Mesendoderm (in vitro differentiated cells): ENCODE results near the gene PDGFRB.
A peak's percentile ranks its signal among the peaks of the same experiment; 100 is the strongest.

ENCODE experiments used
- DNase-seq: peaks from one replicate; pipeline ENCODE4 v3.0.0; 2013
- H2AK5ac ChIP-seq: 2 replicates; pipeline ENCODE4 v1.6.1; 2013; ENCODE audit warnings: low read length, inconsistent platforms
- H2BK120ac ChIP-seq: 2 replicates; pipeline ENCODE4 v1.6.1; 2013; ENCODE audit warnings: low read depth, mild to moderate bottlenecking, low read length, moderate library complexity, mixed read lengths
- H2BK15ac ChIP-seq: replicated peaks from 2 replicates; pipeline ENCODE4 v1.6.1; 2013; ENCODE audit warnings: low read depth, mild to moderate bottlenecking, moderate library complexity
- H2BK5ac ChIP-seq: 2 replicates; pipeline ENCODE4 v1.6.1; 2013; ENCODE audit warnings: low read length, inconsistent platforms
- H3K18ac ChIP-seq: 2 replicates; pipeline ENCODE4 v1.6.1; 2013; ENCODE audit warnings: mild to moderate bottlenecking, low read length, mixed read lengths
- H3K23ac ChIP-seq: one replicate; pipeline ENCODE4 v1.6.1; 2013; ENCODE audit warnings: low read length
- H3K27ac ChIP-seq: 2 replicates; pipeline ENCODE4 v1.5.1; 2013; ENCODE audit warnings: low read depth, mild to moderate bottlenecking, inconsistent platforms, low read length, moderate library complexity
- H3K27me3 ChIP-seq: 2 replicates; pipeline ENCODE4 v1.6.1; 2013; ENCODE audit warnings: low read length, control low read depth, mild to moderate bottlenecking, inconsistent platforms; ENCODE audit not compliant: insufficient read depth, poor library complexity
- H3K36me3 ChIP-seq: 2 replicates; pipeline ENCODE4 v1.6.1; 2013; ENCODE audit warnings: low read length, inconsistent platforms; ENCODE audit not compliant: control insufficient read depth, insufficient read depth
- H3K4ac ChIP-seq: one replicate; pipeline ENCODE4 v1.6.1; 2013; ENCODE audit warnings: low read depth, mild to moderate bottlenecking, low read length, moderate library complexity
- H3K4me1 ChIP-seq: 2 replicates; pipeline ENCODE4 v1.6.1; 2013; ENCODE audit warnings: low read depth, low read length, inconsistent platforms; ENCODE audit not compliant: control insufficient read depth
- H3K4me2 ChIP-seq: 2 replicates; pipeline ENCODE4 v1.6.1; 2013; ENCODE audit warnings: low read length
- H3K4me3 ChIP-seq: 2 replicates; pipeline ENCODE4 v1.5.1; 2013; ENCODE audit warnings: mild to moderate bottlenecking, low read length
- H3K56ac ChIP-seq: one replicate; pipeline ENCODE4 v1.6.1; 2013; ENCODE audit warnings: low read length
- H3K79me1 ChIP-seq: 2 replicates; pipeline ENCODE4 v1.6.1; 2013; ENCODE audit warnings: low read length, inconsistent platforms
- H3K79me2 ChIP-seq: 2 replicates; pipeline ENCODE4 v1.6.1; 2013; ENCODE audit warnings: mild to moderate bottlenecking, low read length; ENCODE audit not compliant: control insufficient read depth, insufficient read depth
- H3K9ac ChIP-seq: 2 replicates; pipeline ENCODE4 v1.6.1; 2013; ENCODE audit warnings: low read length, inconsistent platforms
- H4K5ac ChIP-seq: one replicate; pipeline ENCODE4 v1.6.1; 2013; ENCODE audit warnings: low read length
- H4K8ac ChIP-seq: one replicate; pipeline ENCODE4 v1.6.1; 2013; ENCODE audit warnings: low read depth, mild to moderate bottlenecking, control low read depth, low read length, moderate library complexity
- WGBS: extraction: QIAGEN DNeasy Blood & Tissue Kit; methylation state at CpG from one replicate; pipeline ENCODE4 v1.1.7; 2013; ENCODE audit warnings: low lambda C conversion rate, missing lambda C conversion rate; ENCODE audit not compliant: insufficient coverage; ENCODE audit errors: extremely low coverage; 5-methylcytosine and 5-hydroxymethylcytosine counted together

Gene PDGFRB

GRCh38 chr5:150184990-150185912 lies 29.6 kb upstream of the PDGFRB start:
- Histone ChIP-seq H3K79me2 (no peaks in the 10 kb centered on the region), H3K79me1 (no peaks in the 10 kb centered on the region), H3K27me3 (peaks cover 15% of the 10 kb centered on the region), H3K27ac (no peak overlapping the region), H3K23ac (no peak overlapping the region), H3K18ac (no peak overlapping the region), H3K4ac (no peak overlapping the region), H2AK5ac (no peak overlapping the region), H3K4me2 (no peak overlapping the region), H3K9ac (no peak overlapping the region), H2BK5ac (no peak overlapping the region), H4K5ac (no peak overlapping the region), H3K4me3 (no peak overlapping the region), H3K36me3 (no peaks in the 10 kb centered on the region), H3K4me1 (peaks cover 9% of the 10 kb centered on the region), H2BK120ac (no peak overlapping the region), H3K56ac (no peak overlapping the region), H2BK15ac (no peak overlapping the region), H4K8ac (no peak overlapping the region)
- no CpG with 5 or more reads among the region's 12 CpGs for WGBS
- DNase-seq: peak; percentile 24

- no peak overlapping the region for H3K23ac ChIP-seq
Measured at GRCh38 chr5:150184006-150184405, 28.4 kb upstream of the PDGFRB start.

GRCh38 chr5:150183436-150183835 lies 27.8 kb upstream of the PDGFRB start:
- Histone ChIP-seq H2BK120ac (no peak overlapping the region), H4K5ac (no peak overlapping the region), H2AK5ac (no peak overlapping the region), H4K8ac (no peak overlapping the region), H3K4me2 (no peak overlapping the region), H3K23ac (no peak overlapping the region), H3K79me1 (no peaks in the 10 kb centered on the region), H2BK5ac (no peak overlapping the region), H2BK15ac (no peak overlapping the region), H3K18ac (no peak overlapping the region), H3K4ac (no peak overlapping the region), H3K56ac (no peak overlapping the region), H3K79me2 (no peaks in the 10 kb centered on the region), H3K27ac (no peak overlapping the region), H3K4me1 (peaks cover 9% of the 10 kb centered on the region), H3K9ac (no peak overlapping the region), H3K4me3 (no peak overlapping the region), H3K27me3 (no peaks in the 10 kb centered on the region), H3K36me3 (no peaks in the 10 kb centered on the region)
- no peak for DNase-seq
- WGBS: no CpG with 5 or more reads among the region's 12 CpGs

More at GRCh38 chr5:150184006-150184405, 28.4 kb upstream of the PDGFRB start:
- peaks cover 9% of the 10 kb centered on the region for H3K4me1 ChIP-seq
- no peaks in the 10 kb centered on the region for H3K36me3 ChIP-seq
- H3K9ac ChIP-seq: no peak overlapping the region
- no peak for DNase-seq
- WGBS: no CpG with 5 or more reads among the region's 2 CpGs
- H3K56ac ChIP-seq: no peak overlapping the region
- H4K8ac ChIP-seq: no peak overlapping the region
- no peak overlapping the region for H2AK5ac ChIP-seq
- H3K79me1 ChIP-seq: no peaks in the 10 kb centered on the region
- H3K4me3 ChIP-seq: no peak overlapping the region
- H3K4ac ChIP-seq: no peak overlapping the region
- H3K27me3 ChIP-seq: peaks cover 2% of the 10 kb centered on the region
- no peak overlapping the region for H2BK15ac ChIP-seq
- no peak overlapping the region for H3K4me2 ChIP-seq
- no peak overlapping the region for H2BK5ac ChIP-seq
- H3K79me2 ChIP-seq: no peaks in the 10 kb centered on the region
- H2BK120ac ChIP-seq: no peak overlapping the region
- H3K27ac ChIP-seq: no peak overlapping the region
- H4K5ac ChIP-seq: no peak overlapping the region
- H3K18ac ChIP-seq: no peak overlapping the region

GRCh38 chr5:150182774-150183173 lies 27.1 kb upstream of the PDGFRB start:
- no peak overlapping the region for H2AK5ac ChIP-seq
- no peak overlapping the region for H2BK5ac ChIP-seq
- DNase-seq: no peak
- H3K27me3 ChIP-seq: no peaks in the 10 kb centered on the region
- H3K9ac ChIP-seq: no peak overlapping the region
- H3K4ac ChIP-seq: no peak overlapping the region
- no peak overlapping the region for H2BK120ac ChIP-seq
- whole genome bisulfite sequencing: no CpG with 5 or more reads among the region's 10 CpGs
- no peak overlapping the region for H3K4me2 ChIP-seq
- no peak overlapping the region for H3K56ac ChIP-seq
- no peak overlapping the region for H4K5ac ChIP-seq
- no peak overlapping the region for H3K18ac ChIP-seq
- no peak overlapping the region for H3K23ac ChIP-seq
- H3K79me1 ChIP-seq: no peaks in the 10 kb centered on the region
- no peak overlapping the region for H2BK15ac ChIP-seq
- H3K4me1 ChIP-seq: peaks cover 9% of the 10 kb centered on the region
- no peak overlapping the region for H3K27ac ChIP-seq
- no peaks in the 10 kb centered on the region for H3K79me2 ChIP-seq
- H4K8ac ChIP-seq: no peak overlapping the region
- H3K4me3 ChIP-seq: no peak overlapping the region
- no peaks in the 10 kb centered on the region for H3K36me3 ChIP-seq

GRCh38 chr5:150181766-150182545 lies 26.3 kb upstream of the PDGFRB start:
- no peak overlapping the region for H3K18ac ChIP-seq
- no peak overlapping the region for H3K27ac ChIP-seq
- H4K5ac ChIP-seq: no peak overlapping the region
- H3K4me1 ChIP-seq: peaks cover 9% of the 10 kb centered on the region
- H3K79me1 ChIP-seq: no peaks in the 10 kb centered on the region
- H2AK5ac ChIP-seq: no peak overlapping the region
- DNase-seq: no peak
- no CpG with 5 or more reads among the region's 9 CpGs for WGBS
- H2BK15ac ChIP-seq: no peak overlapping the region
- H4K8ac ChIP-seq: no peak overlapping the region
- H3K4me2 ChIP-seq: no peak overlapping the region
- H3K9ac ChIP-seq: no peak overlapping the region
- H2BK120ac ChIP-seq: no peak overlapping the region
- no peak overlapping the region for H2BK5ac ChIP-seq
- H3K23ac ChIP-seq: no peak overlapping the region
- H3K27me3 ChIP-seq: no peaks in the 10 kb centered on the region
- no peak overlapping the region for H3K4ac ChIP-seq
- no peak overlapping the region for H3K4me3 ChIP-seq
- no peak overlapping the region for H3K56ac ChIP-seq
- H3K36me3 ChIP-seq: no peaks in the 10 kb centered on the region
- H3K79me2 ChIP-seq: no peaks in the 10 kb centered on the region
